GM23338 (cell line): ENCODE results near the gene JARID2. TPM values are rescaled to one million over a fixed set of nuclear protein-coding genes. Genes with fewer than 3 reads are reported as not detected.

Source experiments
- ATAC-seq: fragments of 200-7000 bp; cut with Tn5 transposase; 3 replicates; pipeline ENCODE4 v1.9.1; 2020
- DNase-seq: peaks from one replicate; pipeline ENCODE4 v3.0.0-alpha.2; 2015; ENCODE audit warnings: low spot score
- H2AFZ ChIP-seq: fragments of 200-600 bp; sonication (generic); 2 replicates; pipeline ENCODE4 v1.8.0; 2016; ENCODE audit warnings: antibody characterized with exemption, mild to moderate bottlenecking, moderate library complexity
- H3F3A ChIP-seq: fragments of 200-600 bp; sonication (generic); replicated peaks from 2 replicates; pipeline ENCODE4 v1.8.0; 2017; ENCODE audit warnings: antibody characterized with exemption, mixed run types, low read depth
- H3K27ac ChIP-seq: fragments of 200-600 bp; sonication (generic); 2 replicates; pipeline ENCODE4 v1.6.1; 2016; ENCODE audit warnings: low read depth
- H3K27me3 ChIP-seq: fragments of 200-600 bp; sonication (generic); 2 replicates; pipeline ENCODE4 v1.8.0; 2016; ENCODE audit warnings: mild to moderate bottlenecking, mixed run types, moderate library complexity; ENCODE audit not compliant: insufficient read depth
- H3K36me3 ChIP-seq: fragments of 200-600 bp; sonication (generic); 2 replicates; pipeline ENCODE4 v1.8.0; 2016; ENCODE audit warnings: mild to moderate bottlenecking; ENCODE audit not compliant: insufficient read depth
- H3K4me1 ChIP-seq: fragments of 200-600 bp; sonication (generic); 2 replicates; pipeline ENCODE4 v1.8.0; 2016; ENCODE audit warnings: mild to moderate bottlenecking, moderate library complexity; ENCODE audit not compliant: insufficient read depth
- H3K4me2 ChIP-seq: fragments of 200-600 bp; sonication (generic); 2 replicates; pipeline ENCODE4 v1.7.1; 2017; ENCODE audit warnings: mixed run types
- H3K4me3 ChIP-seq: fragments of 200-600 bp; sonication (generic); 2 replicates; pipeline ENCODE4 v1.6.1; 2016; ENCODE audit warnings: mixed run types
- H3K79me2 ChIP-seq: fragments of 200-600 bp; sonication (generic); replicated peaks from 2 replicates; pipeline ENCODE4 v1.8.0; 2017; ENCODE audit warnings: mild to moderate bottlenecking; ENCODE audit not compliant: insufficient read depth
- H3K9me2 ChIP-seq: fragments of 200-600 bp; sonication (generic); 2 replicates; pipeline ENCODE4 v1.8.0; 2017; ENCODE audit not compliant: insufficient read depth
- H4K20me1 ChIP-seq: fragments of 200-600 bp; sonication (generic); replicated peaks from 2 replicates; pipeline ENCODE4 v1.8.0; 2017; ENCODE audit warnings: mild to moderate bottlenecking; ENCODE audit not compliant: insufficient read depth
- H3K27ac Mint-ChIP-seq: 2 replicates; pipeline ENCODE4 v1.8.0; 2020; ENCODE audit warnings: inconsistent platforms, mild to moderate bottlenecking, moderate library complexity, mixed read lengths
- H3K27me3 Mint-ChIP-seq: 3 replicates; pipeline ENCODE4 v1.8.0; 2022; ENCODE audit warnings: low read depth, mild to moderate bottlenecking, moderate library complexity, mixed read lengths, inconsistent platforms; ENCODE audit not compliant: insufficient read depth, poor library complexity
- H3K36me3 Mint-ChIP-seq: 3 replicates; pipeline ENCODE4 v1.8.0; 2021; ENCODE audit warnings: low read depth, mild to moderate bottlenecking, inconsistent platforms, moderate library complexity, mixed read lengths
- H3K4me1 Mint-ChIP-seq: 3 replicates; pipeline ENCODE4 v1.8.0; 2020; ENCODE audit warnings: mild to moderate bottlenecking, inconsistent platforms, mixed read lengths
- H3K4me3 Mint-ChIP-seq: 3 replicates; pipeline ENCODE4 v1.8.0; 2021; ENCODE audit warnings: moderate library complexity, mild to moderate bottlenecking, inconsistent platforms, mixed read lengths
- H3K9me3 Mint-ChIP-seq: 3 replicates; pipeline ENCODE4 v1.8.0; 2020; ENCODE audit warnings: moderate library complexity, mild to moderate bottlenecking, inconsistent platforms, mixed read lengths
- CREB1 ChIP-seq: fragments of 250-450 bp; sonication (Bioruptor Pico); IDR thresholded peaks from 2 replicates; pipeline ENCODE4 v1.5.0; 2020; ENCODE audit warnings: low read depth, mild to moderate bottlenecking, moderate library complexity
- ETS1 ChIP-seq: IDR thresholded peaks from 2 replicates; pipeline ENCODE4 v1.6.1; 2016; ENCODE audit warnings: antibody characterized with exemption
- EZH2phosphoT487 ChIP-seq: fragments of 200-600 bp; sonication (generic); IDR thresholded peaks from one replicate; pipeline ENCODE4 v1.8.1; 2018; ENCODE audit warnings: antibody characterized with exemption; ENCODE audit not compliant: unreplicated experiment
- NANOG ChIP-seq: IDR thresholded peaks from 2 replicates; pipeline ENCODE4 v1.6.1; 2016; ENCODE audit warnings: antibody characterized with exemption, borderline replicate concordance
- POLR2AphosphoS5 ChIP-seq: IDR thresholded peaks from 2 replicates; pipeline ENCODE4 v1.6.1; 2016; ENCODE audit warnings: antibody characterized with exemption, low read depth
- REST ChIP-seq: IDR thresholded peaks from one replicate; pipeline ENCODE4 v1.6.1; 2018; ENCODE audit warnings: antibody characterized with exemption; ENCODE audit not compliant: unreplicated experiment
- ZNF114 ChIP-seq: fragments of 250-450 bp; sonication (Bioruptor Pico); IDR thresholded peaks from 2 replicates; pipeline ENCODE4 v1.5.0; 2020; ENCODE audit warnings: mild to moderate bottlenecking, moderate library complexity
- ZNF331 ChIP-seq: fragments of 250-450 bp; sonication (Bioruptor Pico); IDR thresholded peaks from 2 replicates; pipeline ENCODE4 v1.5.0; 2020; ENCODE audit warnings: low read depth, mild to moderate bottlenecking, moderate library complexity
- polyA plus RNA-seq: library from polyadenylated mRNA; unstranded; fragments of >200 nt; fragmentation: Nextera tagmentation; extraction: Ambion mirVana; gene quantifications from 2 replicates; pipeline ENCODE4 v1.2.1, GENCODE V29; 2016
- total RNA-seq: library from RNA; depleted of rRNA; stranded (reverse); fragments of >200 nt; shearing (Covaris generic); gene quantifications from 2 replicates; pipeline ENCODE4 v1.2.3, GENCODE V29; 2014
- TF ChIP-seq, protein P1 (sequence below): fragments of 250-450 bp; sonication (Bioruptor Pico); IDR thresholded peaks from 2 replicates; pipeline ENCODE4 v1.5.0; 2020; ENCODE audit warnings: mild to moderate bottlenecking, moderate library complexity

JARID2 gene
- total and polyA plus RNA-seq, 2 experiments from 2014 or later: 92.8 to 196 TPM

DNA sequence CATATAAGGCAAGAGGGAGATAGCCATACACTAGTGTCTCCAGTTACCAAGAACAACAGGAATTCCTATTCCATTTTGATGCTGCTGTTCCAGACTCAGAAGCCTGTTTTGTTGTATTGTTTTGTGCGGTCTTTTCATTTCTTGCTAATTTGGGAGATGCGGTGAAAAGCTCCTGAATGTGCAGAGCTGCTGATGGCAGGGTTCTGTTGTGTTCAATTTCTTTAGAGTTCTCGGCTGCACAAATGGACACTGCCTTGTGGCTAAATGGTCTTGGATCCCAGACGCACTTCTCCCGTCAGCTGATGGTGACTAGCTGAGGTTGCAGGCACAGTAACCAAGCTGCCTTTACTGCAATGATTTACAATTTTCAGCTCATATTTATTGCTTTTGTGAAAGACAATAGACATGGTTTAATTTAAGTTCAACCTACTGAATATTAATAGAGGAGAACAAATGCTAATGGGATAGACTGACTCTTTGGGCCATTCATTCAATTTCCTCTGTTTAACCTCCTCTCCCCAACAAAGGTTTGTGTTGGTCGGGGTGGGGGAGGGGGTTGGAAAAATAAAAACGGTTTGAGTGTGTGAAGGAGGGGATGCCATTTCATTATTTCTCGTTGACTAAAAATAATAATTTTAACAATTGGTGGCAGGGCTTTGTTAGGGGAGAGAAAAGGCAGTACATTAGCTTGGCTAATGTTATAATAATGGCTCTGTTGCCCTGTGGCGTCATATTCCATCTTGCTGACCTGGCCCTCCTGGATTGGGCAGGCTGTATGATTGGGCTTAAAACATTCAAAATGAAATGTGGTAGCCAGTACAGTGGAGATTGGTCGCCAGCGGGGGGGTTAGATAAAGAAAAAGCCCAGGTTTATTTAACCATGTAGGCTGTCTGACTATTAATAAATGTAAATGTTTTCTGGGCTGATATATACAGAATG is 159.5 kb downstream of the JARID2 start:
- Histone ChIP-seq H2AFZ (no peak overlapping the region), H3K27ac (no peak overlapping the region), H3K4me1 (peaks cover 99% of the 10 kb centered on the region), H3F3A (0 out of 2 replicates have a peak, but pooled peaks cover 5% of the 10 kb centered on the region), H3K79me2 (peaks cover 100% of the 10 kb centered on the region), H4K20me1 (peaks cover 100% of the 10 kb centered on the region), H3K36me3 (no peaks in the 10 kb centered on the region), H3K4me3 (peak overlapping the region; percentile 11), H3K27me3 (no peaks in the 10 kb centered on the region), H3K4me2 (peak overlapping the region; percentile 55), H3K9me2 (no peaks in the 10 kb centered on the region)
- Mint-ChIP-seq H3K9me3 (no peaks in the 10 kb centered on the region; the same call in 1 of the 3 replicates), H3K27ac (peak overlapping the region; percentile 79; the same call in 1 of the 2 replicates), H3K36me3 (peaks cover 4% of the 10 kb centered on the region; the same call in 2 of the 3 replicates), H3K4me3 (peak overlapping the region; percentile 49; the same call in 2 of the 3 replicates), H3K4me1 (peaks cover 94% of the 10 kb centered on the region), H3K27me3 (peaks cover 20% of the 10 kb centered on the region)
- no peak for DNase-seq
- TF ChIP-seq EZH2phosphoT487 (no peak), REST (no peak), ZNF114 (no peak), NANOG (no peak), CREB1 (no peak), POLR2AphosphoS5 (no peak), ETS1 (no peak), ZNF331 (CRISPR knock-in tag) (no peak)
- TF ChIP-seq, protein P1, sequence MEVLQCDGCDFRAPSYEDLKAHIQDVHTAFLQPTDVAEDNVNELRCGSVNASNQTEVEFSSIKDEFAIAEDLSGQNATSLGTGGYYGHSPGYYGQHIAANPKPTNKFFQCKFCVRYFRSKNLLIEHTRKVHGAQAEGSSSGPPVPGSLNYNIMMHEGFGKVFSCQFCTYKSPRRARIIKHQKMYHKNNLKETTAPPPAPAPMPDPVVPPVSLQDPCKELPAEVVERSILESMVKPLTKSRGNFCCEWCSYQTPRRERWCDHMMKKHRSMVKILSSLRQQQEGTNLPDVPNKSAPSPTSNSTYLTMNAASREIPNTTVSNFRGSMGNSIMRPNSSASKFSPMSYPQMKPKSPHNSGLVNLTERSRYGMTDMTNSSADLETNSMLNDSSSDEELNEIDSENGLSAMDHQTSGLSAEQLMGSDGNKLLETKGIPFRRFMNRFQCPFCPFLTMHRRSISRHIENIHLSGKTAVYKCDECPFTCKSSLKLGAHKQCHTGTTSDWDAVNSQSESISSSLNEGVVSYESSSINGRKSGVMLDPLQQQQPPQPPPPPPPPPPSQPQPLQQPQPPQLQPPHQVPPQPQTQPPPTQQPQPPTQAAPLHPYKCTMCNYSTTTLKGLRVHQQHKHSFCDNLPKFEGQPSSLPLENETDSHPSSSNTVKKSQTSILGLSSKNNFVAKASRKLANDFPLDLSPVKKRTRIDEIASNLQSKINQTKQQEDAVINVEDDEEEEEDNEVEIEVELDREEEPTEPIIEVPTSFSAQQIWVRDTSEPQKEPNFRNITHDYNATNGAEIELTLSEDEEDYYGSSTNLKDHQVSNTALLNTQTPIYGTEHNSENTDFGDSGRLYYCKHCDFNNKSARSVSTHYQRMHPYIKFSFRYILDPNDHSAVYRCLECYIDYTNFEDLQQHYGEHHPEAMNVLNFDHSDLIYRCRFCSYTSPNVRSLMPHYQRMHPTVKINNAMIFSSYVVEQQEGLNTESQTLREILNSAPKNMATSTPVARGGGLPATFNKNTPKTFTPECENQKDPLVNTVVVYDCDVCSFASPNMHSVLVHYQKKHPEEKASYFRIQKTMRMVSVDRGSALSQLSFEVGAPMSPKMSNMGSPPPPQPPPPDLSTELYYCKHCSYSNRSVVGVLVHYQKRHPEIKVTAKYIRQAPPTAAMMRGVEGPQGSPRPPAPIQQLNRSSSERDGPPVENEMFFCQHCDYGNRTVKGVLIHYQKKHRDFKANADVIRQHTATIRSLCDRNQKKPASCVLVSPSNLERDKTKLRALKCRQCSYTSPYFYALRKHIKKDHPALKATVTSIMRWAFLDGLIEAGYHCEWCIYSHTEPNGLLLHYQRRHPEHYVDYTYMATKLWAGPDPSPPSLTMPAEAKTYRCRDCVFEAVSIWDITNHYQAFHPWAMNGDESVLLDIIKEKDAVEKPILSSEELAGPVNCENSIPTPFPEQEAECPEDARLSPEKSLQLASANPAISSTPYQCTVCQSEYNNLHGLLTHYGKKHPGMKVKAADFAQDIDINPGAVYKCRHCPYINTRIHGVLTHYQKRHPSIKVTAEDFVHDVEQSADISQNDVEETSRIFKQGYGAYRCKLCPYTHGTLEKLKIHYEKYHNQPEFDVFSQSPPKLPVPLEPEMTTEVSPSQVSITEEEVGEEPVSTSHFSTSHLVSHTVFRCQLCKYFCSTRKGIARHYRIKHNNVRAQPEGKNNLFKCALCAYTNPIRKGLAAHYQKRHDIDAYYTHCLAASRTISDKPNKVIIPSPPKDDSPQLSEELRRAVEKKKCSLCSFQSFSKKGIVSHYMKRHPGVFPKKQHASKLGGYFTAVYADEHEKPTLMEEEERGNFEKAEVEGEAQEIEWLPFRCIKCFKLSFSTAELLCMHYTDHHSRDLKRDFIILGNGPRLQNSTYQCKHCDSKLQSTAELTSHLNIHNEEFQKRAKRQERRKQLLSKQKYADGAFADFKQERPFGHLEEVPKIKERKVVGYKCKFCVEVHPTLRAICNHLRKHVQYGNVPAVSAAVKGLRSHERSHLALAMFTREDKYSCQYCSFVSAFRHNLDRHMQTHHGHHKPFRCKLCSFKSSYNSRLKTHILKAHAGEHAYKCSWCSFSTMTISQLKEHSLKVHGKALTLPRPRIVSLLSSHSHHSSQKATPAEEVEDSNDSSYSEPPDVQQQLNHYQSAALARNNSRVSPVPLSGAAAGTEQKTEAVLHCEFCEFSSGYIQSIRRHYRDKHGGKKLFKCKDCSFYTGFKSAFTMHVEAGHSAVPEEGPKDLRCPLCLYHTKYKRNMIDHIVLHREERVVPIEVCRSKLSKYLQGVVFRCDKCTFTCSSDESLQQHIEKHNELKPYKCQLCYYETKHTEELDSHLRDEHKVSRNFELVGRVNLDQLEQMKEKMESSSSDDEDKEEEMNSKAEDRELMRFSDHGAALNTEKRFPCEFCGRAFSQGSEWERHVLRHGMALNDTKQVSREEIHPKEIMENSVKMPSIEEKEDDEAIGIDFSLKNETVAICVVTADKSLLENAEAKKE (CRISPR knock-in tag): no peak
- ATAC-seq: no peak
